ENCODE results near the gene RBFOX2. TPM values are rescaled to one million over a fixed set of nuclear protein-coding genes. Genes with fewer than 3 reads are reported as not detected.

Gene RBFOX2
- total RNA-seq, 2 donors from 2014 or later: 104 to 120 TPM

GRCh38 chr22:36042240-36042639, 13.6 kb upstream of the RBFOX2 start:
- Histone ChIP-seq H3K27ac (ENCODE audit: low read depth, low read length) (no peak overlapping the region), H3K9ac (ENCODE audit: extremely low read depth, low read length, poor library complexity, severe bottlenecking) (no peak overlapping the region), H3K36me3 (ENCODE audit: control insufficient read depth, insufficient read depth, low read length) (no peaks in the 10 kb centered on the region), H3K9me3 (ENCODE audit: control insufficient read depth, low read length) (no peaks in the 10 kb centered on the region), H3K27me3 (ENCODE audit: control insufficient read depth, insufficient read depth, low read length, poor library complexity, severe bottlenecking) (no peaks in the 10 kb centered on the region), H3K4me3 (ENCODE audit: low read length) (no peak overlapping the region), H3K4me1 (ENCODE audit: control insufficient read depth, insufficient read depth, low read length) (no peaks in the 10 kb centered on the region)
- Mint-ChIP-seq H3K27ac (no peak overlapping the region), H3K27me3 (ENCODE audit: insufficient read depth) (peaks cover 3% of the 10 kb centered on the region), H3K4me3 (no peak overlapping the region), H3K4me1 (no peaks in the 10 kb centered on the region), H3K36me3 (ENCODE audit: low read depth) (no peaks in the 10 kb centered on the region), H3K9me3 (no peaks in the 10 kb centered on the region)
- TF ChIP-seq CTCF (conservative IDR thresholded peaks at IDR 0.05): no peak
- DNase-seq: no peak
- WGBS, 2 experiments (ENCODE audit: insufficient coverage in 1 of 2, insufficient read length in 1 of 2): 84 to 87% methylated on average over 3 to 5 of the region's 5 CpGs

- no peak for TF ChIP-seq CTCF (conservative IDR thresholded peaks at IDR 0.05)
- Histone ChIP-seq H3K36me3 (ENCODE audit: control insufficient read depth, insufficient read depth, low read length) (no peaks in the 10 kb centered on the region), H3K4me1 (ENCODE audit: control insufficient read depth, insufficient read depth, low read length) (peaks cover 14% of the 10 kb centered on the region), H3K4me3 (ENCODE audit: low read length) (no peak overlapping the region), H3K9me3 (ENCODE audit: control insufficient read depth, low read length) (no peaks in the 10 kb centered on the region), H3K27ac (ENCODE audit: low read depth, low read length) (no peak overlapping the region), H3K27me3 (ENCODE audit: control insufficient read depth, insufficient read depth, low read length, poor library complexity, severe bottlenecking) (no peaks in the 10 kb centered on the region), H3K9ac (ENCODE audit: extremely low read depth, low read length, poor library complexity, severe bottlenecking) (no peak overlapping the region)
- Mint-ChIP-seq H3K27ac (no peak overlapping the region), H3K4me3 (no peak overlapping the region), H3K27me3 (ENCODE audit: insufficient read depth) (peaks cover 3% of the 10 kb centered on the region), H3K36me3 (ENCODE audit: low read depth) (no peaks in the 10 kb centered on the region), H3K9me3 (no peaks in the 10 kb centered on the region), H3K4me1 (peaks cover 18% of the 10 kb centered on the region)
- WGBS, 2 experiments (ENCODE audit: insufficient coverage in 1 of 2, insufficient read length in 1 of 2): 88 to 100% methylated on average over 1 to 3 of the region's 3 CpGs
- DNase-seq: no peak
These were observed 10.5 kb upstream of the RBFOX2 start for GRCh38 chr22:36039125-36039524.

GRCh38 chr22:36037102-36037758, 8.6 kb upstream of the RBFOX2 start:
- H3K36me3 Mint-ChIP-seq (ENCODE audit: low read depth): no peaks in the 10 kb centered on the region
- Histone ChIP-seq H3K27ac (ENCODE audit: low read depth, low read length) (no peak overlapping the region), H3K4me1 (ENCODE audit: control insufficient read depth, insufficient read depth, low read length) (peaks cover 14% of the 10 kb centered on the region), H3K36me3 (ENCODE audit: control insufficient read depth, insufficient read depth, low read length) (no peaks in the 10 kb centered on the region), H3K9ac (ENCODE audit: extremely low read depth, low read length, poor library complexity, severe bottlenecking) (no peak overlapping the region), H3K9me3 (ENCODE audit: control insufficient read depth, low read length) (no peaks in the 10 kb centered on the region), H3K27me3 (ENCODE audit: control insufficient read depth, insufficient read depth, low read length, poor library complexity, severe bottlenecking) (no peaks in the 10 kb centered on the region), H3K4me3 (ENCODE audit: low read length) (no peak overlapping the region)
- 88 to 95% methylated on average over 6 to 10 of the region's 10 CpGs for WGBS, 2 experiments (ENCODE audit: insufficient coverage in 1 of 2, insufficient read length in 1 of 2)
- H3K4me3 Mint-ChIP-seq: no peak overlapping the region
- H3K27me3 Mint-ChIP-seq (ENCODE audit: insufficient read depth): peaks cover 3% of the 10 kb centered on the region
- peak overlapping the region; percentile 72 for H3K27ac Mint-ChIP-seq
- H3K4me1 Mint-ChIP-seq: peaks cover 18% of the 10 kb centered on the region
- DNase-seq: no peak
- no peaks in the 10 kb centered on the region for H3K9me3 Mint-ChIP-seq
- no peak for TF ChIP-seq CTCF (conservative IDR thresholded peaks at IDR 0.05)
